Stimulated activated CD8-positive, alpha-beta memory T cell treated with anti-CD3 and anti-CD28 coated beads, Interleukin-12 subunit alpha, Interleukin-12 subunit beta, amount 100 ng/mL, for 24 hours (primary cell): ENCODE data around the gene SLC30A5.
A peak's percentile ranks its signal among the peaks of the same experiment; 100 is the strongest.
"Not testable (repeated sequence)": the region's sequence is repeated elsewhere in the genome, so short reads cannot be mapped to it uniquely, and the experiment has no call there.

Experiments used
- DNase-seq: peaks from one replicate; pipeline ENCODE4 v3.0.0-alpha.2; 2020; ENCODE audit errors: extremely low read depth

SLC30A5 gene

DNA sequence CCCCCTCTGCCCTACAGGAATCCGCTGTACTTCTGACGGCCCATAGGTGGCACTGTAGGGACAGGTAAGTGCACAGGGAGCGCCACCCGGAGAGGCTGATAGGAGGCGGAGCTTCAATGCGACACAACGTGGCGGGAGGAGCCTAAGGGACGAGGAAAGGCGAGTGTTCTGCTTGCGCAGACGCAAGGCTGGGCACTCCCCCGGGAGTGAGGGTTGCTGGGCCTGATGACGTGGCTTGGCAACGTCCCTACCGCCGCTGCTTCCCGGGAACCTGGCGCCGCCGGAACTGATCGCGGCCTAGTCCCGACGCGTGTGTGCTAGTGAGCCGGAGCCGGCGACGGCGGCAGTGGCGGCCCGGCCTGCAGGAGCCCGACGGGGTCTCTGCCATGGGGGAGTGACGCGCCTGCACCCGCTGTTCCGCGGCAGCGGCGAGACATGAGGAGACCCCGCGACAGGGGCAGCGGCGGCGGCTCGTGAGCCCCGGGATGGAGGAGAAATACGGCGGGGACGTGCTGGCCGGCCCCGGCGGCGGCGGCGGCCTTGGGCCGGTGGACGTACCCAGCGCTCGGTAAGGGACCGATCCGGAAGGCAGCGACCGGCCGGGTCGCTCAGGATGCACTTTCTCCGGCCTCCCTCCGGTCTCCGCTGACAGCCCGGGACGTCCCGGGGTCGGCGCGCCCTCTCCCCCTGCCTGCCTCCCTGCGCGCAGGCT is at the start of gene SLC30A5:
TSS of gene SLC30A5 (plus strand) at position 244 of the 712 bp plus-strand sequence. CDS start at position 486, 242 bp downstream.
- DNase-seq, result peak; percentile 95

DNA sequence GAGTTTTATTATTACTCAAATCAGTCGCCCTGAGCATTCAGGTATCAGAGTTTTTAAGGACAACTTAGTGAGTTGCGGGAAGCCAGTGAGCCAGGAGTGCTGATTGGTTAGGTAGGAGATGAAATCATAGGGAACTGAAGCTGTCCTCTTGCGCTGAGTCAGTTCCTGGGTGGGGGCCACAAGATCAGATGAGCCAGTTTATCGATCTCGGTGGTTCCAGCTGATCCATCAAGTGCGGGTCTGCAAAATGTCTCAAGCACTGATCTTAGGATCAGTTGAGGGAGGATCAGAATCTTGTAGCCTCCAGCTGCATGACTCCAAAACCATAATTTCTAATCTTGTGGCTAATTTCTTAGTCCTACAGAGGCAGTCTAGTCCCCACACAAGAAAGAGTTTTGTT is 48.6 kb upstream of the SLC30A5 start:
- not testable (repeated sequence) for DNase-seq

DNA sequence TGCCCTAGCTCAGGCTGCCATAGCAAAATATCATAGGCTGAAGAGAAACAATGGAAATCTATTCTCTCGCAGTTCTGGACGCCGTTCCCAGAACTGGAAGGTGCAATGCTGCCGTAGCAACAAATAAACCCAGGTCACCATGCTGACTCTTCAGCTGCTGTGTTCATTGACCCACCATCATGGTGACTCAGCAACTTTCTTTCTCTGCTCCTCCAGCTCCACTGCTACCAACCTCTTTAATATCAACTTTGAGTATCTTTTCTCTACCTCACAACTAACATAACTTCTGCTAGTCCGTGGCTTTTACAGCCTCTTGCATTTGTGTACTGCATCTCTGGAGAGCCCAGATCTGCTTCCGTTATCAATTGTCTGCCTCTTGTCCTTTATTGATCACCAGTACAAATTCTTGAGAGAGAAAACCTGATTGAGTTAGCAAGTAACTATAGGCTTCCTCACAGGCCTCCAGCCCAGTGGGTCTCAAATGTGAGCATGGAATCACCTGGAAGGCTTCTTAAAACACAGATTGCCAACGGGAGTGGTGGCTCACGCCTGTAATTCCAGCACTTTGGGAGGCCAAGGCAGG is 47.3 kb upstream of the SLC30A5 start:
- DNase-seq, result no peak

GRCh38 chr5:69048230-69048629 is 45.6 kb upstream of the SLC30A5 start:
- no peak for DNase-seq

DNA sequence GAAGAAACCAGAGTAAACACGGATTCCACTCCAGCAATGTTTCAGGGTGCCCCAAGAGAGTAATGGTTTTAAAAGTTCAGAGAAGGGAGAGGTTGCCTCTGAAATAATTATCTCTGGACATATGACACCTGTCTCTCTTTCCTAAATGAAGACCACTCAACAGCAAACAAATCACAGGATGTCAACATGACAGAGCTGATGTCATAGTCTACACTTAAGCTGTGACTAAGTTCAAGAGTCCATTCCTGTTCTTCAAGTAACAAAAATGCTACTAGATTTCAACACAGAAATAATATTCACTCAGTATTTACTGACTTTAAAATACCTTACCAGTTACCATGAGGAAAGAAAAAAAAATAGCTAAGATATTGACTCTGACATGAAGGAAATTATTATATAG is 44.7 kb upstream of the SLC30A5 start:
- no peak for DNase-seq

GRCh38 chr5:69049796-69050195 is 44.0 kb upstream of the SLC30A5 start:
- DNase-seq, result no peak

DNA sequence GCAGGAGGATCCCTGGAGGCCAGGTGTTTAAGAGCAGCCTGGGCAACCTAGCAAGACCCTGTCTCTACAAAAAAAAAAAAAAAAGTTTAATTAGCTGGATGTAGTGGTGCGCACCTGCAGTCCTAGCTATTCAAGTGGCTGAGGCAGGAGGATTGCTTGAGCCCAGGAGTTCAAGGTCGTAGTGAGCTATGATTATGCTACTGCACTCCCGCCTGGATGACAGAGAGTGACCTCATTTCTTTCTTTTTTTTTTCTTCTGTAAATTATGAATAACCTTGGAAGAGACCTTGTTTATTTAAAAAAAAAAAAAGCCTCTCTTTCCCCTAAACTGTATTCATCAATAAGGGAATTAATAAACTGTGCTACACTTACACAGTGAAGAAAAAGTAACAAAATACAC is 43.6 kb upstream of the SLC30A5 start:
- no peak for DNase-seq

DNA sequence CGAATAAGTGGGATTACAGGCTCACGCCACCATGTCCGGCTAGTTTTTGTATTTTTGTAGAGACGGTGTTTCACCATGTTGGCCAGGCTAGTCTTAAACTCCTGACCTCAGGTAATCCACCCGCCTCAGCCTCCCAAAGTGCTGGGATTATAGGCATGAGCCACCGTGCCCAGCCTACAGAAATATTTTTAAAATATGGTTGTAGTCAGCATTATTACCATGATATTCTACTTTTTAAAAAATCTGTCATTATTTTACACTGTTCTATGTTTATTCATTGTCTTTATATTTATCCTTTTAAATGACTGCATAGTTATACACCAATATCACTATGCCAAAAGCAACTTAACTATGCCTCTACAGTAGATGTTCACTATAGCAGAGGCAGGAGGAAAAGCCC is 41.6 kb upstream of the SLC30A5 start:
- DNase-seq, result no peak

- DNase-seq, result no peak
Measured at GRCh38 chr5:69074664-69075521, 18.9 kb upstream of the SLC30A5 start.

GRCh38 chr5:69075522-69076179 is 18.2 kb upstream of the SLC30A5 start:
- DNase-seq, result no peak

GRCh38 chr5:69078921-69079540 is 14.8 kb upstream of the SLC30A5 start:
- DNase-seq, result no peak

DNA sequence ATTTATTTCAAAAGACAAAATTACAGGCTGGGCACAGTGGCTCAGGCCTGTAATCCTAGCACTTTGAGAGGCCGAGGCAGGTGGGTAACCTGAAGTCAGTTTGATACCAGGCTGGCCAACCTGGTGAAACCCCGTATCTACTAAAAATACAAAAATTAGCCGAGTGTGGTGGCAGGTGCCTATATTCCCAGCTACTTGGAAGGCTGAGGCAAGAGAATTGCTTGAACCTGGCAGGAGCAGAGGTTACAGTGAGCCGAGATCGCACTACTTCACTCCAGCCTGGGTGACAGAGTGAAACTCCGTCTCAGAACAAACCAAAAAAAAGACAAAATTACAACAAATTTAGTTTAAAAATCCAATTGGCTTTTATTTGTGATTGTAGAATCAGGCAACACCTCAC is 14.3 kb upstream of the SLC30A5 start:
- DNase-seq, result no peak

DNA sequence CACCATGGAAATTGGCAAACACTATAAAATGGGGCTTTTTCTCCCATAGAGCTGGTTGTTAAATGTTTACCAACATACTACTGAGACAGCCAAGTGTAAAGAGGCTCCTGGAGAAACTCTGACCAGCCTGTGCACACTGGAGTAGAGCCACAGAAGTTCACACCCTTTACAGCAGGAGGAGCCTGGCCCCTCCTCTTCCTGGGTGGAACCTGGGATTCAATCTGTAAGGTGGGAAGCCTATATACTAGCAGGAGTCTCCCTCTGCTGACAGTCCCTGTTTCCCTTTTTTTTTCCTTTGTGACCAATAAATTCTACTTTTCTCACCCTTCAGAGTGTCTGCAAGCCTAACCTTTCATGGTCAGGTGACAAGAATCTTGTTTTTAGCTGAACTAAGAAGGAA is 10.4 kb upstream of the SLC30A5 start:
- DNase-seq, result no peak

DNA sequence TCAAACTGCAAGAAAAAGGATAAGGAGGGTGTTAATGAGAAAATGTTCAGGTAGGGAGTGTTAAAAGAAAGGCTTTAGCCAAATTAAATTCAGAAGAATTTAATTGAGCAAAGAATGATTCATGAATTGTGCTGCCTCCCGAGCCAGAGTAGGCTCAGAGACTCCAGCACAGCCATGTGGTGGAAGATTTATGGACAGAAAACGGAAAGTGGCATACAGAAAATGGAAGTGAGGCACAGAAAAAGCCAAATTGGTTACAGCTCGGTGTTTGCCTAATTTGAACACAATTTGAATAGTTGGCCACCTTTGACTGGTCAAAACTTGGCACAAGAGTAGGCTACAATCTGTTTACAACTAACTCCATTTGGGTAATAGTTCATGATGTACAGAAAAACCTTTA is 9.6 kb upstream of the SLC30A5 start:
- DNase-seq, result no peak

GRCh38 chr5:69084903-69085302 is 8.9 kb upstream of the SLC30A5 start:
- DNase-seq, result no peak

GRCh38 chr5:69086206-69086605 is 7.6 kb upstream of the SLC30A5 start:
- DNase-seq, result no peak

DNA sequence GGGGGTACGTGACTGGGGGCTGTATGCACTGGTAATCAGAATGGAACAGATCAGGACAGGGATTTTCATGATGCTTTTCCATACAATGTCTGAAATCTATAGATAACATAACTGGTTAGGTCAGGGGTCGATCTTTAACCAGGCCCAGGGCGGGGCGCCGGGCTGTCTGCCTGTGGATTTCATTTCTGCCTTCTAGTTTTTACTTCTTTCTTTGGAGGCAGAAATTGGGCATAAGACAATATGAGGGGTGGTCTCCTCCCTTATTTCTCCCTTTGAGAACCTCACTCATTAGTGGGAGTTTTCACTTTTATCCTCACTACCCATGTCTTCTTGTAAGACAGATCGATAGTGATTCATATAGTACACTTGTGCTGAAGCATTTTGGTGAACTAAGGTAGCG is 5.8 kb upstream of the SLC30A5 start:
- DNase-seq, result not testable (repeated sequence)

DNA sequence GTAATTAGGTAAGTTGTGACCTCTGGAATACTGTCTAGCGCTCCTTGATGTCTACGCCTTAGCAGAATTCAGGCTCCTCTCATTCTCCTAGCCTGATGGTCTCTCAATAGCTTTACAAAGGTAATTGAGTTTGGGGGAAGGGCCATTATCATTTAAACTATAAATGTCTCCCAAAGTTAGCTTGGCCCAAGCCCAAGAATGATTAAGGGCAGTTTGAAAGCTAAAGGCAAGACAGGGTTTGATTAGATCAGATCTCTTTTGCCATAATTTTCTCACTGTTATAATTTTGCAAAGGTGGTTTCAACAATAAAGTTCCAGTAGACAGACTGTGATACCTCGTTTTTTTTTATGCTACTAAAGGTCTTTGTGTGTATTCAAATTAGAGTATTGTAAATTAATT is 3.7 kb upstream of the SLC30A5 start:
- DNase-seq, result no peak

- no peak for DNase-seq
Measured at GRCh38 chr5:69091771-69092170, 2.0 kb upstream of the SLC30A5 start.

- DNase-seq, result no peak
Measured at GRCh38 chr5:69092969-69093368, 845 bp upstream of the SLC30A5 start.

GRCh38 chr5:69099302-69099701 is 5.5 kb downstream of the SLC30A5 start:
- no peak for DNase-seq

DNA sequence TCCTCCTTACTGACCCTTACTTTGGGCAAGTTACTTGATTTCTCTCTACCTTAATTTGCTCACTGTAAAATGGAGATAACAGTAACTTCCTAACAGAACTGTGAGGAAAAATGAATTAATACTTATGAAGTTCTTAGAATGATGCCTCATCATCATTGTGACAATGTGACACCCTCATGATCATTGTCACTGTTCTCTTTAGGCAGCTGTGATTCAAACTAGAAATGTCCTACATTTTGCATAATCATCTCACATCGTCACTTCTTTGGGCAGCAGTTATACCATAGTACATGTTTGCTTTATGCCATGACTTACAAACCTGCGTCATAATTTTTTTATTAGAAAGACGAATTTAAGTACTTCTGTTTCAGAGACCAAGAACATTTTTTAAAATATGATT is 9.7 kb downstream of the SLC30A5 start:
- DNase-seq, result no peak
